ENCODE data around the gene PCDH12.

Gene PCDH12

DNA sequence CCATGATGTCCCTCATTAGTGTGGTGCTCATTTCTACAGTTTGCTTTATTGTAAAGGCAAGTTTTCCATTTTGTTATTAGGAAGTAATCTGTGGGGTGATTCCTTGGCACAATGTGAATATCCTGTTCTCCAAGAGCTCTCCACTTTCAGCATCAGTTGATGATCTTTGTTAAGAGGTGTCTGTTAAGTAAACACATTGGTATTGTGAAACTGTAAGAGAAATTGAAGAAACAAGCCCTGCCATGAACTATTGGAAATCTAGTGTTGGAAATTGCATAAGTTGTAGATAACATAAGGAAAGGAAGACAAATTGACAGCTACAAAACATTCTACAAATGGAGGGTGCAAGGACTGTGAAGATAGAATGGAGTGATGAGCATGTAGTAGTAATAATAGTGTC is 28.1 kb upstream of the PCDH12 start:
- Histone ChIP-seq H3K4me3 (ENCODE audit: low read length) (no peak overlapping the region), H3K36me3 (ENCODE audit: insufficient read depth, low read depth, low read length) (peaks cover 61% of the 10 kb centered on the region), H3K27me3 (ENCODE audit: insufficient read depth, low read length) (no peaks in the 10 kb centered on the region), H3K9me3 (ENCODE audit: insufficient read depth, low read depth, low read length) (no peaks in the 10 kb centered on the region), H3K4me1 (ENCODE audit: insufficient read depth, low read length) (no peaks in the 10 kb centered on the region), H3K9ac (ENCODE audit: low read depth, low read length) (no peak overlapping the region), H3K27ac (ENCODE audit: low read length) (no peak overlapping the region)

DNA sequence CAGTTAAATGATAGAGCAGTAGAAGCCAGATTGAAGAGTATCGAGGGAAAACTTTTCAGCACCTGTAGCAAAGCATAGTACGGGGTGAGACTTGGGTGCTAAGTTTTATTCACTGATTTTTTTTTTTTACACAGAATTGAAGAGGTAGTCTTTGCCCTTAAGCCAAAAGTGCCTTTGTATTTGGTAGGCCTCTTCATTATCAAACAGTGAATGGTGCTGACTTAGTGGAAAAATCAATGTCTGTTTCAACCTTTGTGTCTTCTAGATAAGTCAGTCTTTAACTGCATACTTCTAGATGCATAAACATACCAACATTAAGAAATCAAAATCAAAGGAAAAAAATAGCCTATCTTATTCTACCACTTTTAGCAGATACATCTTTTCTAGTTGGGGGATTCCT is 24.6 kb upstream of the PCDH12 start:
- H3K36me3 ChIP-seq (ENCODE audit: insufficient read depth, low read depth, low read length), result peaks cover 86% of the 10 kb centered on the region
- H3K9ac ChIP-seq (ENCODE audit: low read depth, low read length), result no peak overlapping the region
- H3K4me1 ChIP-seq (ENCODE audit: insufficient read depth, low read length), result no peaks in the 10 kb centered on the region

GRCh38 chr5:141978389-141978788 is 20.4 kb upstream of the PCDH12 start:
- Histone ChIP-seq H3K9me3 (ENCODE audit: insufficient read depth, low read depth, low read length) (no peaks in the 10 kb centered on the region), H3K9ac (ENCODE audit: low read depth, low read length) (no peak overlapping the region), H3K27ac (ENCODE audit: low read length) (no peak overlapping the region), H3K27me3 (ENCODE audit: insufficient read depth, low read length) (no peaks in the 10 kb centered on the region), H3K4me3 (ENCODE audit: low read length) (no peak overlapping the region), H3K4me1 (ENCODE audit: insufficient read depth, low read length) (no peaks in the 10 kb centered on the region), H3K36me3 (ENCODE audit: insufficient read depth, low read depth, low read length) (peaks cover 77% of the 10 kb centered on the region)

More for the DNA sequence above, 24.6 kb upstream of the PCDH12 start:
- Histone ChIP-seq H3K27me3 (ENCODE audit: insufficient read depth, low read length) (no peaks in the 10 kb centered on the region), H3K27ac (ENCODE audit: low read length) (no peak overlapping the region), H3K9me3 (ENCODE audit: insufficient read depth, low read depth, low read length) (no peaks in the 10 kb centered on the region), H3K4me3 (ENCODE audit: low read length) (no peak overlapping the region)

DNA sequence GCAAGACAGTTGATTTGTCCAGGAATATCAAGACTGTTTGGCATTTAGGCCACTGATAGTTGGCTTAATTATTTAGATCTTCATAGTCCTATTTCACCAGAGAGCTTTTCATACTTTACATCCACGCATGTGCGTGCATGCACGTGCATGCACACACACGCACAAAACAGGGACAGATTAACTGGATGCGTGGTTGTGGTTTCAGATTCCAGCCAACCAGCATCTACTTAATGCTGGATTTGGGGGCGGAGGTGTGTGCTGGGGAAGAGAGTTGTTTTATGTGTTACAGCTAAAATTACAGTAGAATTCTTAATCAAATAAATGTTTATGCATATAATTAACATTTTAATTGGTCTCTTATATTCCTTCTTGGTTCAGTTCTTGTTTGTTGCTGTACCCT is 18.2 kb upstream of the PCDH12 start:
- no peak overlapping the region for H3K27ac ChIP-seq (ENCODE audit: low read length)
- H3K4me3 ChIP-seq (ENCODE audit: low read length), result no peak overlapping the region
- peaks cover 67% of the 10 kb centered on the region for H3K36me3 ChIP-seq (ENCODE audit: insufficient read depth, low read depth, low read length)
- no peaks in the 10 kb centered on the region for H3K27me3 ChIP-seq (ENCODE audit: insufficient read depth, low read length)
- no peaks in the 10 kb centered on the region for H3K4me1 ChIP-seq (ENCODE audit: insufficient read depth, low read length)
- H3K9ac ChIP-seq (ENCODE audit: low read depth, low read length), result no peak overlapping the region
- no peaks in the 10 kb centered on the region for H3K9me3 ChIP-seq (ENCODE audit: insufficient read depth, low read depth, low read length)

GRCh38 chr5:141973871-141974595 is 16.0 kb upstream of the PCDH12 start:
- Histone ChIP-seq H3K4me1 (ENCODE audit: insufficient read depth, low read length) (peaks cover 12% of the 10 kb centered on the region; the same call in 1 of the 2 replicates), H3K27ac (ENCODE audit: low read length) (no peak overlapping the region), H3K4me3 (ENCODE audit: low read length) (no peak overlapping the region), H3K36me3 (ENCODE audit: insufficient read depth, low read depth, low read length) (peaks cover 48% of the 10 kb centered on the region), H3K27me3 (ENCODE audit: insufficient read depth, low read length) (no peaks in the 10 kb centered on the region), H3K9ac (ENCODE audit: low read depth, low read length) (no peak overlapping the region), H3K9me3 (ENCODE audit: insufficient read depth, low read depth, low read length) (no peaks in the 10 kb centered on the region)

DNA sequence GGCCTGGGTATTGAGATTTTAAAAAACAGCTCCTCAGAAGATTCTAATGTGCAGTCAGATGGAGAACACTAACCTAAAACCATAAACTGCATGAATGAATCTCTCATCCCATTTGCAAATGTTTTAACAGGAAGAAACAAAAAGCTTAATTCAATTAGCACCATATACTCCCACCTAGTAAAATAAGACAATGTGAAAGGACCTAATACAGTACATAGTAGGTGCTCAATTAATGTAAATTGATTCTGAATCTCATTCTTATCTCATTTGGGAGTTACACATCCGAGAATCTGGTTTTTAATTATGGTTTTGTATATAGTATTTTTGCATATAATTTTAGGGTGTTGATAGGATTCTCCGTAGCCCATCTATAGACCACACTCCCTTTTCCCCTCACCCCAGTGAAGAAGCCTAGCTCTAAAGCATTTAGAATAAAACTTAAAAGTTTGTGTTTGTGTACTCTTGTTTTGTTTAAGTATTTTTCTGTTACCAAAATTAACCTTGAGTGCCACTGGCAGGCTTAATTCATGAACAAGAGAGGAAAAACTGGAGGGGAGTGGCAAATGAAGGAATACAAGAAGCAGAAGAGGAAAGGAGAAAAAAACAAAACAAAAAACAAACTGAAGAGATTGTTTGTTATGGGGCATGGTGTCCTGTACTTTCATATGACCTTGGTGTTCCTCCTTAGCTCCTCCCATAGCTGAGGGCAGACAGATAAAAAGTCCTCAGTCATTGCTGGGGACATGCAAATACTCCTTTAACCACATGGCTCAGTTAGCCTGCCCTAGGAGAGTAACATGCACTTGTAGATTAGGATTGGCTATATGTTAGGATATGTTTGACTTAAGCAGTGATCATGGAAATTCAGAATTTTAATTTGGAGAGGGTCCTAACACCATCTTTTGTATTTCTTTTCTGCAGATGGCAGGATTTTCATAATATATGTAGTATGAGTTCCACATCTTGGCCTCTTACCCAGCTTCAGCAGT is 12.1 kb upstream of the PCDH12 start:
- peak overlapping the region; percentile 86; the same call in 1 of the 2 replicates for H3K9ac ChIP-seq (ENCODE audit: low read depth, low read length)
- peaks cover 24% of the 10 kb centered on the region for H3K36me3 ChIP-seq (ENCODE audit: insufficient read depth, low read depth, low read length)
- H3K27me3 ChIP-seq (ENCODE audit: insufficient read depth, low read length), result no peaks in the 10 kb centered on the region
- H3K4me1 ChIP-seq (ENCODE audit: insufficient read depth, low read length), result peaks cover 16% of the 10 kb centered on the region; the same call in 1 of the 2 replicates
- no peaks in the 10 kb centered on the region for H3K9me3 ChIP-seq (ENCODE audit: insufficient read depth, low read depth, low read length)
- peak overlapping the region; percentile 84 for H3K4me3 ChIP-seq (ENCODE audit: low read length)
- H3K27ac ChIP-seq (ENCODE audit: low read length), result no peak overlapping the region

DNA sequence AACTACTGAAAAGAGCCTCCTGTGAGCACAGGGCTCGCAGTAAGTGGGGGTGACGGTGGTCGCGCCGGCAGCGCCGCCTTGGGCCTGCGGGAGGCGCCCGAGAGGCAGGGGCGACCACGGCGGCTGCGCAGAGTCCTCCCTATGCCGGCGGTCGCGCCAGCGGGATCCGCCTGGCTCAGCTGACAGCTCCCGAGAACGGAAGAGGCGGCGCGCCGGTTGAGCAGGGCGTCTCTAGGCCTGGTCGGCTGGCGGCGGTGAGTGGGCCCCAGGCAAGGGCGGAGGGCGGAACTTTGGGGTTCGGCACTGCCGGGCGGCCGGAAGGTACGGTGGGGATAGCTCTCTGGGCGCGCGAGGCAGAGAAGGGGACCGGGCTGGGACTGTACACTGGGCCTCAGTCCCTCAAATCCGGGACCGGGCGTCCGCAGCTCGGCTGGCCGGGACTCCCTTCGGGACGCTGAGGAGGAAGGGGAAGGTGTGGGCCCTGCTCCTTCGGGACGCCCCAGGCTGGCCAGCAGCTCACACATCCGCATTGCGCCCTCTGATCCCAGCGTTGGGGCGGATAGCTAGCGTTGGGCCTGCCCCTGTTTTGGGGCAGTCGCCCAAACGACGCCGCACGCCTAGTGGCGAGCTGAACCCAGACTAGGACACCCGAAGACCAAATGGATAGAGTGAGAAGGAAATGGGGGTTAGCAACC is 11.1 kb upstream of the PCDH12 start, which contains the start of gene RNF14:
RNF14 (plus strand) TSS at position 192 of the 695 bp plus-strand sequence. CDS start 4,484 bp downstream, outside the sequence.
- peak within 1 kb of the TSS; percentile 86; the same call in 1 of the 2 replicates for H3K9ac ChIP-seq (ENCODE audit: low read depth, low read length)
- H3K27me3 ChIP-seq (ENCODE audit: insufficient read depth, low read length), result no peaks in the 10 kb centered on the region
- H3K9me3 ChIP-seq (ENCODE audit: insufficient read depth, low read depth, low read length), result no peaks in the 10 kb centered on the region
- H3K27ac ChIP-seq (ENCODE audit: low read length), result peak within 1 kb of the TSS; percentile 18
- H3K36me3 ChIP-seq (ENCODE audit: insufficient read depth, low read depth, low read length), result peaks cover 14% of the 10 kb centered on the region; the same call in 1 of the 2 replicates
- peak within 1 kb of the TSS; percentile 84 for H3K4me3 ChIP-seq (ENCODE audit: low read length)
- peaks cover 16% of the 10 kb centered on the region; the same call in 1 of the 2 replicates for H3K4me1 ChIP-seq (ENCODE audit: insufficient read depth, low read length)

GRCh38 chr5:141966963-141967333 is 8.9 kb upstream of the PCDH12 start:
- Histone ChIP-seq H3K27ac (ENCODE audit: low read length) (no peak overlapping the region), H3K9me3 (ENCODE audit: insufficient read depth, low read depth, low read length) (no peaks in the 10 kb centered on the region), H3K4me3 (ENCODE audit: low read length) (no peak overlapping the region), H3K9ac (ENCODE audit: low read depth, low read length) (no peak overlapping the region), H3K36me3 (ENCODE audit: insufficient read depth, low read depth, low read length) (no peaks in the 10 kb centered on the region), H3K27me3 (ENCODE audit: insufficient read depth, low read length) (no peaks in the 10 kb centered on the region), H3K4me1 (ENCODE audit: insufficient read depth, low read length) (peaks cover 16% of the 10 kb centered on the region; the same call in 1 of the 2 replicates)

DNA sequence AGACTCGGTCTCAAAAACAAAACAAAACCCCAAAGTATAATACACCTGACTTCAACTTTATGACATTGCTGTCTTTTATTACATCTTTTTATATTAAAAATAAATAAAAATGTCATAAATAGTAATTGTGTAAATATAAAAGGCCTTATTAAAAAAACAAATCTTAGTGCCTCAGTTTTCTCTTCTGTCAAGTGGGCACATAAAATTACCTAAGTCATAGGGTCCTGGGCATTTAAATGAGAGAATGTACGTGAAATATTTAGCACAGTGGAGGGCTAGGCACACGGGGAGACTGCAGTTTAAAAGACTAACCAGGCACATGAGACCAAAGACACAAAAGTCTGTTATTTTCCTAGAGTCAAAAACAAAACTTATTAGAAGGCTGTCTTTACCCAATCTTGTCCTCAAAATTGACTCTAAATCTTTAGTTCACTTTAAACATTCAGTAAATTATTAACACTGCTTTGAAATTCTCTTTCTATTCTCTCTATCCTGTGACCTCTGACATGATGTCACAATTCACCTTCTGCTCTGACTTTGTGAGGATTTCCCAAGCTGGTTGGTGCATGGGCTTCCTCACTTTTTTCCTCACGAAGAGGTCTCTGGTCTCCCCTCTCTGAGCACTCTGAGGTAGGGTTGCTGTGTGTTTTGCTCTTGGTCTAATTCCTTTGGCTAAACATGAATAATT is 8.4 kb upstream of the PCDH12 start:
- no peaks in the 10 kb centered on the region for H3K27me3 ChIP-seq (ENCODE audit: insufficient read depth, low read length)
- no peaks in the 10 kb centered on the region for H3K9me3 ChIP-seq (ENCODE audit: insufficient read depth, low read depth, low read length)
- no peak overlapping the region for H3K9ac ChIP-seq (ENCODE audit: low read depth, low read length)
- peaks cover 16% of the 10 kb centered on the region; the same call in 1 of the 2 replicates for H3K4me1 ChIP-seq (ENCODE audit: insufficient read depth, low read length)
- H3K27ac ChIP-seq (ENCODE audit: low read length), result no peak overlapping the region
- no peaks in the 10 kb centered on the region for H3K36me3 ChIP-seq (ENCODE audit: insufficient read depth, low read depth, low read length)
- H3K4me3 ChIP-seq (ENCODE audit: low read length), result no peak overlapping the region

DNA sequence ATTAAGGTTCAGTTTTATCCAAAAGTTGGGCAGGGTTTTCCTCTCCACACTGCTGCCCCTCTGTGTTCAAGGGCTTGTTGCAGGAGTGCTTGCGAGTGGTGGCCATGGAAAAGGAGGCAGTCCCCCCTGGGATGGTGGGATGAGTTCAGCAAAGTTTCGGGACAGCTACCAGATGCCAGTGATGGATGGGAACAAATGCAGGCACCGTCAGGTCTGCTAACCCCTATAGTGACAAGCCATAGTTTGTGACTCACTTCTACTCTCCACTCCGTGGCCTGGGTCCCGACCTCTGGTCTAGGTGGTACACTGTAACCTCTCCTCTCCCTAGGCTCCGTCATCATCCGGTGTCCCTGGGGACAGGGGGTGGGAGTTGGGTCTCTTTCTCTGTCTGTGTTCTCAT is 7.1 kb upstream of the PCDH12 start:
- Histone ChIP-seq H3K4me1 (ENCODE audit: insufficient read depth, low read length) (peaks cover 13% of the 10 kb centered on the region; the same call in 1 of the 2 replicates), H3K27me3 (ENCODE audit: insufficient read depth, low read length) (no peaks in the 10 kb centered on the region), H3K9ac (ENCODE audit: low read depth, low read length) (no peak overlapping the region), H3K4me3 (ENCODE audit: low read length) (no peak overlapping the region), H3K36me3 (ENCODE audit: insufficient read depth, low read depth, low read length) (no peaks in the 10 kb centered on the region), H3K9me3 (ENCODE audit: insufficient read depth, low read depth, low read length) (no peaks in the 10 kb centered on the region), H3K27ac (ENCODE audit: low read length) (no peak overlapping the region)

DNA sequence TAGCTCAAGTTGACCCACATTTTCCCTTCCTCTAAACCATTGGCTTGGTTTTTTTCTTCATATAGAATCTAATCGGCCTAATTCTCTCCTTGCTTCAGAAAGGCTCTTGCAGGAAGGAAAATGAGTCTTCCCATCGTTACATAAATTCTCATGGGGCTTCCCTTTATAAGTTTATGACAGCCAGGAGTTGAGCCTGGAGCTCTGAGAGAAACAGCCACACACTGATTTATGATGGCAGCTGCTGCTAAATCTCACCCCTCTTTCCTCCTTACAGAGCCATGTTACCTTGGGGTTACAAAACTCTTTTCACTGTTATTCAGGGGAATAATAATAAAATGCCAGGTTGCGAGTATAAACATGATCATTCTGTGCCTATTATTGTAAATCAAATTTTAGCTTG is 5.7 kb upstream of the PCDH12 start:
- Histone ChIP-seq H3K9ac (ENCODE audit: low read depth, low read length) (no peak overlapping the region), H3K4me1 (ENCODE audit: insufficient read depth, low read length) (peaks cover 8% of the 10 kb centered on the region; the same call in 1 of the 2 replicates), H3K4me3 (ENCODE audit: low read length) (no peak overlapping the region), H3K27me3 (ENCODE audit: insufficient read depth, low read length) (no peaks in the 10 kb centered on the region), H3K9me3 (ENCODE audit: insufficient read depth, low read depth, low read length) (no peaks in the 10 kb centered on the region), H3K27ac (ENCODE audit: low read length) (no peak overlapping the region), H3K36me3 (ENCODE audit: insufficient read depth, low read depth, low read length) (no peaks in the 10 kb centered on the region)

All from iPS-20b (cell line).